ENCODE data around the gene GCDH.

- TF ChIP-seq CTCF (conservative IDR thresholded peaks at IDR 0.05 in 1 of 2, IDR thresholded peaks at IDR 0.05 in 1 of 2; ENCODE audit: low read depth in 1 of 2, low read length in 2 of 2) (no peak), EZH2 (IDR thresholded peaks at IDR 0.05; ENCODE audit: low read length, missing control alignments) (no peak)
Measured at GRCh38 chr19:12871681-12872080, 19.3 kb upstream of the GCDH start.
